Loucy (cell line): ENCODE measurements around the gene SLC26A1.

Source experiments
- H2AFZ ChIP-seq: fragments of 200-600 bp; sonication (generic); 2 replicates; pipeline ENCODE4 v1.6.0; 2016; ENCODE audit warnings: antibody characterized with exemption, mild to moderate bottlenecking, low read length, moderate library complexity
- H3F3A ChIP-seq: fragments of 200-600 bp; 2 replicates; pipeline ENCODE4 v1.6.0; 2016; ENCODE audit warnings: antibody characterized with exemption, low read depth, mild to moderate bottlenecking
- H3K27me3 ChIP-seq: fragments of 200-600 bp; sonication (generic); 2 replicates; pipeline ENCODE4 v1.6.1; 2014; ENCODE audit warnings: low read length, mild to moderate bottlenecking; ENCODE audit not compliant: insufficient read depth, poor library complexity, severe bottlenecking
- H3K36me3 ChIP-seq: fragments of 200-600 bp; sonication (generic); 2 replicates; pipeline ENCODE4 v1.6.1; 2016; ENCODE audit warnings: low read length; ENCODE audit not compliant: insufficient read depth
- H3K4me1 ChIP-seq: fragments of 200-600 bp; sonication (generic); 2 replicates; pipeline ENCODE4 v1.5.1; 2014; ENCODE audit warnings: low read length, mild to moderate bottlenecking; ENCODE audit not compliant: insufficient read depth, poor library complexity, severe bottlenecking
- H3K4me2 ChIP-seq: fragments of 200-600 bp; sonication (generic); 2 replicates; pipeline ENCODE4 v1.6.0; 2014; ENCODE audit warnings: antibody characterized with exemption, low read length, low read depth, mild to moderate bottlenecking; ENCODE audit not compliant: poor library complexity, severe bottlenecking
- H3K4me3 ChIP-seq: fragments of 200-600 bp; sonication (generic); 2 replicates; pipeline ENCODE4 v1.5.1; 2014; ENCODE audit warnings: low read length, mild to moderate bottlenecking, mixed read lengths; ENCODE audit not compliant: poor library complexity, severe bottlenecking
- H3K79me2 ChIP-seq: fragments of 200-600 bp; sonication (generic); 2 replicates; pipeline ENCODE4 v1.6.1; 2014; ENCODE audit warnings: low read length; ENCODE audit not compliant: insufficient read depth
- H3K9ac ChIP-seq: fragments of 200-600 bp; sonication (generic); 2 replicates; pipeline ENCODE4 v1.6.0; 2014; ENCODE audit warnings: mild to moderate bottlenecking, low read depth, low read length, moderate library complexity; ENCODE audit not compliant: poor library complexity, severe bottlenecking
- H3K9me2 ChIP-seq: fragments of 200-600 bp; sonication (generic); replicated peaks from 2 replicates; pipeline ENCODE4 v1.6.1; 2016; ENCODE audit warnings: low read depth, low read length, mixed read lengths
- H3K9me3 ChIP-seq: fragments of 200-600 bp; sonication (generic); 2 replicates; pipeline ENCODE4 v1.6.1; 2014; ENCODE audit warnings: mild to moderate bottlenecking, antibody characterized with exemption, low read length, low read depth; ENCODE audit not compliant: insufficient read depth
- H4K20me1 ChIP-seq: fragments of 200-600 bp; sonication (generic); 2 replicates; pipeline ENCODE4 v1.6.0; 2014; ENCODE audit warnings: antibody characterized with exemption, low read length, mild to moderate bottlenecking; ENCODE audit not compliant: insufficient read depth, poor library complexity, severe bottlenecking
- EZH2phosphoT487 ChIP-seq: fragments of 200-600 bp; IDR thresholded peaks from 2 replicates; pipeline ENCODE4 v1.6.1; 2018; ENCODE audit warnings: antibody characterized with exemption, mild to moderate bottlenecking, moderate library complexity, borderline replicate concordance
- TF ChIP-seq, protein P1 (sequence below): fragments of 200-600 bp; sonication (generic); conservative IDR thresholded peaks from 2 replicates; pipeline ENCODE4 v1.5.1; 2014; ENCODE audit warnings: mild to moderate bottlenecking, antibody characterized with exemption, low read length

The SLC26A1 gene

DNA sequence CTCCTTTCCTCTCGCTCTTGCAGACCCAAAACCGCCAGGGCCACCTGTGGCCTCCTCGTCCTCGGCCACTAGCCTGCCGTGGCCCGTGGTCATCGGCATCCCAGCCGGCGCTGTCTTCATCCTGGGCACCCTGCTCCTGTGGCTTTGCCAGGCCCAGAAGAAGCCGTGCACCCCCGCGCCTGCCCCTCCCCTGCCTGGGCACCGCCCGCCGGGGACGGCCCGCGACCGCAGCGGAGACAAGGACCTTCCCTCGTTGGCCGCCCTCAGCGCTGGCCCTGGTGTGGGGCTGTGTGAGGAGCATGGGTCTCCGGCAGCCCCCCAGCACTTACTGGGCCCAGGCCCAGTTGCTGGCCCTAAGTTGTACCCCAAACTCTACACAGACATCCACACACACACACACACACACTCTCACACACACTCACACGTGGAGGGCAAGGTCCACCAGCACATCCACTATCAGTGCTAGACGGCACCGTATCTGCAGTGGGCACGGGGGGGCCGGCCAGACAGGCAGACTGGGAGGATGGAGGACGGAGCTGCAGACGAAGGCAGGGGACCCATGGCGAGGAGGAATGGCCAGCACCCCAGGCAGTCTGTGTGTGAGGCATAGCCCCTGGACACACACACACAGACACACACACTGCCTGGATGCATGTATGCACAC lies 31.8 kb upstream of the SLC26A1 start:
- TF ChIP-seq, protein P1, sequence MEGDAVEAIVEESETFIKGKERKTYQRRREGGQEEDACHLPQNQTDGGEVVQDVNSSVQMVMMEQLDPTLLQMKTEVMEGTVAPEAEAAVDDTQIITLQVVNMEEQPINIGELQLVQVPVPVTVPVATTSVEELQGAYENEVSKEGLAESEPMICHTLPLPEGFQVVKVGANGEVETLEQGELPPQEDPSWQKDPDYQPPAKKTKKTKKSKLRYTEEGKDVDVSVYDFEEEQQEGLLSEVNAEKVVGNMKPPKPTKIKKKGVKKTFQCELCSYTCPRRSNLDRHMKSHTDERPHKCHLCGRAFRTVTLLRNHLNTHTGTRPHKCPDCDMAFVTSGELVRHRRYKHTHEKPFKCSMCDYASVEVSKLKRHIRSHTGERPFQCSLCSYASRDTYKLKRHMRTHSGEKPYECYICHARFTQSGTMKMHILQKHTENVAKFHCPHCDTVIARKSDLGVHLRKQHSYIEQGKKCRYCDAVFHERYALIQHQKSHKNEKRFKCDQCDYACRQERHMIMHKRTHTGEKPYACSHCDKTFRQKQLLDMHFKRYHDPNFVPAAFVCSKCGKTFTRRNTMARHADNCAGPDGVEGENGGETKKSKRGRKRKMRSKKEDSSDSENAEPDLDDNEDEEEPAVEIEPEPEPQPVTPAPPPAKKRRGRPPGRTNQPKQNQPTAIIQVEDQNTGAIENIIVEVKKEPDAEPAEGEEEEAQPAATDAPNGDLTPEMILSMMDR: no peak
- no peak for TF ChIP-seq EZH2phosphoT487
- no peaks in the 10 kb centered on the region for H3K27me3 ChIP-seq
- H3K4me3 ChIP-seq: no peak overlapping the region
- no peaks in the 10 kb centered on the region for H3K9me3 ChIP-seq
- H3K9me2 ChIP-seq: no peaks in the 10 kb centered on the region
- no peaks in the 10 kb centered on the region for H4K20me1 ChIP-seq
- H3K9ac ChIP-seq: no peak overlapping the region
- no peak overlapping the region for H3K4me2 ChIP-seq
- H3K4me1 ChIP-seq: no peaks in the 10 kb centered on the region
- H3K36me3 ChIP-seq: peaks cover 17% of the 10 kb centered on the region; the same call in 1 of the 2 replicates
- H3F3A ChIP-seq: no peaks in the 10 kb centered on the region
- no peaks in the 10 kb centered on the region for H3K79me2 ChIP-seq
- no peak overlapping the region for H2AFZ ChIP-seq

- Histone ChIP-seq H3K9me2 (no peaks in the 10 kb centered on the region), H3K27me3 (no peaks in the 10 kb centered on the region), H3K9ac (no peak overlapping the region), H4K20me1 (peaks cover 3% of the 10 kb centered on the region), H2AFZ (no peak overlapping the region), H3K9me3 (no peaks in the 10 kb centered on the region), H3K4me2 (no peak overlapping the region), H3F3A (no peaks in the 10 kb centered on the region), H3K4me1 (no peaks in the 10 kb centered on the region), H3K79me2 (no peaks in the 10 kb centered on the region), H3K4me3 (no peak overlapping the region), H3K36me3 (peaks cover 17% of the 10 kb centered on the region; the same call in 1 of the 2 replicates)
- TF ChIP-seq, protein P1: no peak
- TF ChIP-seq EZH2phosphoT487: no peak
These were observed 30.9 kb upstream of the SLC26A1 start for GRCh38 chr4:1023895-1024740.

GRCh38 chr4:1023075-1023640 lies 30.0 kb upstream of the SLC26A1 start:
- Histone ChIP-seq H3K4me2 (no peak overlapping the region), H3F3A (no peaks in the 10 kb centered on the region), H3K9me3 (no peaks in the 10 kb centered on the region), H3K27me3 (no peaks in the 10 kb centered on the region), H4K20me1 (peaks cover 6% of the 10 kb centered on the region), H3K36me3 (peaks cover 17% of the 10 kb centered on the region; the same call in 1 of the 2 replicates), H3K9me2 (no peaks in the 10 kb centered on the region), H3K4me3 (no peak overlapping the region), H2AFZ (no peak overlapping the region), H3K79me2 (no peaks in the 10 kb centered on the region), H3K4me1 (no peaks in the 10 kb centered on the region), H3K9ac (no peak overlapping the region)
- TF ChIP-seq, protein P1: no peak
- TF ChIP-seq EZH2phosphoT487: no peak
